ENCODE measurements around the gene LTB. TPM values are rescaled to one million over a fixed set of nuclear protein-coding genes. Genes with fewer than 3 reads are reported as not detected.

Gene LTB
- total and polyA plus RNA-seq, 2 donors (not counting 3 experiments of a cell fraction or from before 2014, with no cell fraction given) = 1.2 to 2.1 TPM

- no TSS peak for BruUV-seq (replicated peaks)
- H3K79me2 ChIP-seq (ENCODE audit: control insufficient read depth, insufficient read depth, low read length) = peaks cover 62% of the 10 kb centered on the region
- peak overlapping the region in 1 of 3 experiments; percentile 95 for H3K4me3 ChIP-seq (replicated peaks in 1 of 3; ENCODE audit: insufficient read depth in 1 of 3, low read depth in 1 of 3, low read length in 3 of 3)
- H3K9ac ChIP-seq (replicated peaks; ENCODE audit: extremely low read depth, insufficient read depth, low read length) = no peak overlapping the region
- DNase-seq (ENCODE audit: low read depth, low spot score) (no peak), FAIRE-seq (no peak)
- intact Hi-C loops (cut with micrococcal nuclease) = loop anchor here (5.0 kb wide), 1 partner anchor 130 kb away; no protein-coding TSS in a partner anchor
- peaks cover 13% of the 10 kb centered on the region for H3K4me1 ChIP-seq (ENCODE audit: control insufficient read depth, extremely low read depth, insufficient read depth, low read length)
- no peaks in the 10 kb centered on the region for H3K27me3 ChIP-seq (ENCODE audit: control insufficient read depth in 2 of 2, insufficient read depth in 2 of 2, low read length in 2 of 2)
- no peaks in the 10 kb centered on the region for H3K9me3 ChIP-seq (replicated peaks; ENCODE audit: control insufficient read depth, insufficient read depth, low read length)
- no peaks in the 10 kb centered on the region for H3K9me1 ChIP-seq (replicated peaks; ENCODE audit: control insufficient read depth, extremely low read depth, insufficient read depth, low read length)
- dilution Hi-C loops (cut with MboI; ENCODE audit: extremely low pct_ligation_motif_present, low sequenced_read_pairs) = no loop called here
- TF ChIP-seq POLR2AphosphoS5 (IDR thresholded peaks at IDR 0.05; ENCODE audit: insufficient read depth, low read depth, low read length) = no peak
- no peak for TF ChIP-seq FOS (IDR thresholded peaks at IDR 0.05; ENCODE audit: borderline replicate concordance, insufficient read depth, low read length)
- TF ChIP-seq MYC (IDR thresholded peaks at IDR 0.05; ENCODE audit: low read depth, low read length) = no peak
- TF ChIP-seq POLR2A (IDR thresholded peaks at IDR 0.05; ENCODE audit: low read depth, low read length) = no peak
- TF ChIP-seq EZH2 (IDR thresholded peaks at IDR 0.05; ENCODE audit: borderline replicate concordance, low read depth, low read length, severe bottlenecking) = no peak
- TF ChIP-seq MAX (IDR thresholded peaks at IDR 0.05; ENCODE audit: insufficient read depth, insufficient read length) = no peak
- TF ChIP-seq GATA2 (IDR thresholded peaks at IDR 0.05; ENCODE audit: insufficient read depth, insufficient read length, low read depth, low read length) = no peak
- no peak for TF ChIP-seq JUN (IDR thresholded peaks at IDR 0.05; ENCODE audit: borderline replicate concordance, insufficient read depth, insufficient read length, low read depth)
- TF ChIP-seq CTCF (IDR thresholded peaks at IDR 0.05; ENCODE audit: extremely low read depth in 1 of 2, insufficient read depth in 1 of 2, low read depth in 1 of 2, low read length in 2 of 2) = no peak
- CTCF ChIA-PET = interaction anchor here (0.7 to 3.9 kb wide), 7 partner anchors 17 to 81 kb away, joined by 3 to 18 read pairs (median 4); partner anchors contain the start of gene DDX39B
- H3K27ac ChIP-seq (ENCODE audit: insufficient read depth, low read depth, low read length) = no peak overlapping the region
- H2AFZ ChIP-seq (ENCODE audit: low read depth, low read length) = no peak overlapping the region
- peak overlapping the region; percentile 92 for H3K4me2 ChIP-seq (ENCODE audit: insufficient read depth, low read length)
- POLR2A ChIA-PET = interaction anchor here (0.8 to 2.2 kb wide), 3 partner anchors 11 to 49 kb away, joined by 3 to 4 read pairs (median 3); no protein-coding TSS in a partner anchor
- H4K20me1 ChIP-seq (replicated peaks; ENCODE audit: control insufficient read depth, extremely low read depth, insufficient read depth, low read length) = no peaks in the 10 kb centered on the region
- H3K36me3 ChIP-seq (ENCODE audit: control insufficient read depth in 2 of 2, extremely low read depth in 1 of 2, insufficient read depth in 2 of 2, low read length in 2 of 2) = peaks cover 25 to 38% of the 10 kb centered on the region in 2 experiments
Observed at GRCh38 chr6:31622684-31623091, 40.5 kb upstream of the LTB start.
